NT2/D1 (cell line): ENCODE measurements around the gene NFIA.

Source experiments
- SUZ12 ChIP-seq: IDR thresholded peaks from 2 replicates; pipeline ENCODE4 v1.6.1; 2011; ENCODE audit not compliant: insufficient read length, insufficient read depth; ENCODE audit errors: extremely low read depth
- YY1 ChIP-seq: IDR thresholded peaks from 2 replicates; pipeline ENCODE4 v1.6.1; 2011; ENCODE audit not compliant: insufficient read length, insufficient read depth
- ZNF274 ChIP-seq: IDR thresholded peaks from 2 replicates; pipeline ENCODE4 v1.6.1; 2011; ENCODE audit warnings: mild to moderate bottlenecking, low read depth, low read length

GRCh38 chr1:61461406-61462384 lies 379.3 kb downstream of the NFIA start:
- TF ChIP-seq YY1 (no peak), SUZ12 (no peak), ZNF274 (no peak)
